ENCODE results near the gene GREM1.

GREM1 gene

GRCh38 chr15:32767236-32767635, 49.4 kb downstream of the GREM1 start:
- Mint-ChIP-seq H3K27ac (no peak overlapping the region), H3K27me3 (ENCODE audit: low read depth, poor library complexity) (no peaks in the 10 kb centered on the region), H3K4me1 (no peaks in the 10 kb centered on the region), H3K9me3 (peaks cover 9% of the 10 kb centered on the region), H3K36me3 (ENCODE audit: low read depth) (peaks cover 12% of the 10 kb centered on the region), H3K4me3 (no peak overlapping the region)
- DNase-seq: no peak
- TF ChIP-seq, protein P1, sequence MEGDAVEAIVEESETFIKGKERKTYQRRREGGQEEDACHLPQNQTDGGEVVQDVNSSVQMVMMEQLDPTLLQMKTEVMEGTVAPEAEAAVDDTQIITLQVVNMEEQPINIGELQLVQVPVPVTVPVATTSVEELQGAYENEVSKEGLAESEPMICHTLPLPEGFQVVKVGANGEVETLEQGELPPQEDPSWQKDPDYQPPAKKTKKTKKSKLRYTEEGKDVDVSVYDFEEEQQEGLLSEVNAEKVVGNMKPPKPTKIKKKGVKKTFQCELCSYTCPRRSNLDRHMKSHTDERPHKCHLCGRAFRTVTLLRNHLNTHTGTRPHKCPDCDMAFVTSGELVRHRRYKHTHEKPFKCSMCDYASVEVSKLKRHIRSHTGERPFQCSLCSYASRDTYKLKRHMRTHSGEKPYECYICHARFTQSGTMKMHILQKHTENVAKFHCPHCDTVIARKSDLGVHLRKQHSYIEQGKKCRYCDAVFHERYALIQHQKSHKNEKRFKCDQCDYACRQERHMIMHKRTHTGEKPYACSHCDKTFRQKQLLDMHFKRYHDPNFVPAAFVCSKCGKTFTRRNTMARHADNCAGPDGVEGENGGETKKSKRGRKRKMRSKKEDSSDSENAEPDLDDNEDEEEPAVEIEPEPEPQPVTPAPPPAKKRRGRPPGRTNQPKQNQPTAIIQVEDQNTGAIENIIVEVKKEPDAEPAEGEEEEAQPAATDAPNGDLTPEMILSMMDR (IDR thresholded peaks at IDR 0.05): no peak

- Mint-ChIP-seq H3K27ac (no peak overlapping the region), H3K9me3 (peaks cover 14% of the 10 kb centered on the region), H3K4me1 (peaks cover 19% of the 10 kb centered on the region), H3K27me3 (ENCODE audit: low read depth, poor library complexity) (no peaks in the 10 kb centered on the region), H3K4me3 (no peak overlapping the region), H3K36me3 (ENCODE audit: low read depth) (peaks cover 55% of the 10 kb centered on the region)
- TF ChIP-seq, protein P1 (IDR thresholded peaks at IDR 0.05): no peak
- DNase-seq: no peak
Observed at GRCh38 chr15:32774022-32774421, 56.2 kb downstream of the GREM1 start.

DNA sequence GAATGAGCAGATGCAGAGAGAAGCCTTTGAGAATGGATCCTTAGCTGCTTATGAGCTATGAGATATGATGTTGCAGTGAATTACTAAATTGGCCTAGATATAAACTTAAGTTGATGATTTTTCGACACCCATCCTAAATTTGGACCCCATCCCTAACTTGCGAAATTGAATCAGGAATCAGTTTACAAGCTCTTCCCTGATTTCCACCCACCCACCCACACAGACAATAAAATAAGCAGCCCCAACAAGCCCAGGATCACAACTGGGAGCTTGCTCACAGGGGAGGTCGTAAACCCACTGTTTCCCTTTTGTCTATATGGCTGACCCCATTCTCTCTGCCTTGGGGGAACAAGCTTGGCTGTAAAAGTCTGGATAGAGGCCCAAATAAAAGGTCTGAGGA, 57.3 kb downstream of the GREM1 start:
- H3K4me3 Mint-ChIP-seq: no peak overlapping the region
- no peak for DNase-seq
- peaks cover 22% of the 10 kb centered on the region for H3K9me3 Mint-ChIP-seq
- peaks cover 19% of the 10 kb centered on the region for H3K4me1 Mint-ChIP-seq
- no peaks in the 10 kb centered on the region for H3K27me3 Mint-ChIP-seq (ENCODE audit: low read depth, poor library complexity)
- TF ChIP-seq, protein P1 (IDR thresholded peaks at IDR 0.05): no peak
- no peak overlapping the region for H3K27ac Mint-ChIP-seq
- H3K36me3 Mint-ChIP-seq (ENCODE audit: low read depth): peaks cover 61% of the 10 kb centered on the region

- H3K36me3 Mint-ChIP-seq (ENCODE audit: low read depth): peaks cover 55% of the 10 kb centered on the region
Observed at GRCh38 chr15:32778391-32779176, 60.8 kb downstream of the GREM1 start.

GRCh38 chr15:32781781-32782180, 64.0 kb downstream of the GREM1 start:
- Mint-ChIP-seq H3K4me1 (peaks cover 20% of the 10 kb centered on the region), H3K4me3 (no peak overlapping the region), H3K36me3 (ENCODE audit: low read depth) (peaks cover 41% of the 10 kb centered on the region), H3K27ac (no peak overlapping the region), H3K27me3 (ENCODE audit: low read depth, poor library complexity) (no peaks in the 10 kb centered on the region), H3K9me3 (peaks cover 17% of the 10 kb centered on the region)
- no peak for DNase-seq
- TF ChIP-seq, protein P1 (IDR thresholded peaks at IDR 0.05): no peak

More at GRCh38 chr15:32778391-32779176, 60.8 kb downstream of the GREM1 start:
- Mint-ChIP-seq H3K27me3 (ENCODE audit: low read depth, poor library complexity) (no peaks in the 10 kb centered on the region), H3K4me3 (no peak overlapping the region), H3K27ac (no peak overlapping the region), H3K9me3 (peaks cover 22% of the 10 kb centered on the region), H3K4me1 (peaks cover 19% of the 10 kb centered on the region)
- TF ChIP-seq, protein P1 (IDR thresholded peaks at IDR 0.05): no peak
- no peak for DNase-seq

DNA sequence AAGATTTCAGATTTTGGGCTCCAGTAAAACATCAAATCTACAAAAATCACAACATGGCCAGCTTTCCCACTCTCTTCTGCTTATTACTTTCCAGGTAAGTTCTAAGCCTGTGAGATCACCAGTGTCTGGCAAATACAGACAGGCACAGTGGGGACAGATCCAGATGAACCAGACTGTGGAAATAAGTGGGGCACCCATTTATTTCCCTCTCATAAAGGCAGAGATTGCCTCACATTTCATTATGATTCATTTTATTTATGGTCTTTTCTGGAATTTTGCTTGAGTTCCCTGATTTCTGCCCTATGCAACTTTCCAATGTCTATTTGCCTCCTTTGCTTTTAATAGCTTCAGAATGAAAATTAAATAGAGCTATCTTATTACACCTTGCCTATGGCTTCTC, 66.8 kb downstream of the GREM1 start:
- no peak overlapping the region for H3K27ac Mint-ChIP-seq
- TF ChIP-seq, protein P1 (IDR thresholded peaks at IDR 0.05): no peak
- peaks cover 35% of the 10 kb centered on the region for H3K4me1 Mint-ChIP-seq
- H3K36me3 Mint-ChIP-seq (ENCODE audit: low read depth): peaks cover 39% of the 10 kb centered on the region
- H3K9me3 Mint-ChIP-seq: peaks cover 2% of the 10 kb centered on the region
- DNase-seq: no peak
- no peak overlapping the region for H3K4me3 Mint-ChIP-seq
- H3K27me3 Mint-ChIP-seq (ENCODE audit: low read depth, poor library complexity): no peaks in the 10 kb centered on the region

Measured in nephron progenitor cell (in vitro differentiated cells).